Activated T-cell treated with anti-CD3 and anti-CD28 coated beads, Interleukin-2, amount 50 U/mL, for 4 hours (primary cell): ENCODE measurements around the gene CAPN9. TPM values are rescaled to one million over a fixed set of nuclear protein-coding genes. Genes with fewer than 3 reads are reported as not detected.
"Not testable (repeated sequence)": the region's sequence is repeated elsewhere in the genome, so short reads cannot be mapped to it uniquely, and the experiment has no call there.

Experiments
- ATAC-seq, 2 donors: fragments of 200-7000 bp; cut with Tn5 transposase; one replicate each; pipeline ENCODE4 v1.10.0; 2021
- DNase-seq: peaks from one replicate; pipeline ENCODE4 v3.0.0-alpha.2; 2020
- H3K27me3 Mint-ChIP-seq: one replicate; pipeline ENCODE4 v1.8.0; 2021; ENCODE audit warnings: low read depth, mixed read lengths
- H3K36me3 Mint-ChIP-seq: one replicate; pipeline ENCODE4 v1.8.0; 2022; ENCODE audit warnings: mixed read lengths; ENCODE audit not compliant: insufficient read depth
- H3K4me1 Mint-ChIP-seq: one replicate; pipeline ENCODE4 v1.8.0; 2021; ENCODE audit warnings: low read depth, mixed read lengths
- H3K4me3 Mint-ChIP-seq: one replicate; pipeline ENCODE4 v1.8.0; 2021; ENCODE audit warnings: mild to moderate bottlenecking, moderate library complexity, mixed read lengths
- H3K9me3 Mint-ChIP-seq: one replicate; pipeline ENCODE4 v1.8.0; 2021; ENCODE audit warnings: mixed read lengths
- total RNA-seq, 3 donors: library from RNA; stranded (reverse); gene quantifications; one replicate each; pipeline ENCODE4 v1.2.1, GENCODE V29; 2021

CAPN9 gene
- total RNA-seq, 3 donors from 2014 or later = not detected

DNA sequence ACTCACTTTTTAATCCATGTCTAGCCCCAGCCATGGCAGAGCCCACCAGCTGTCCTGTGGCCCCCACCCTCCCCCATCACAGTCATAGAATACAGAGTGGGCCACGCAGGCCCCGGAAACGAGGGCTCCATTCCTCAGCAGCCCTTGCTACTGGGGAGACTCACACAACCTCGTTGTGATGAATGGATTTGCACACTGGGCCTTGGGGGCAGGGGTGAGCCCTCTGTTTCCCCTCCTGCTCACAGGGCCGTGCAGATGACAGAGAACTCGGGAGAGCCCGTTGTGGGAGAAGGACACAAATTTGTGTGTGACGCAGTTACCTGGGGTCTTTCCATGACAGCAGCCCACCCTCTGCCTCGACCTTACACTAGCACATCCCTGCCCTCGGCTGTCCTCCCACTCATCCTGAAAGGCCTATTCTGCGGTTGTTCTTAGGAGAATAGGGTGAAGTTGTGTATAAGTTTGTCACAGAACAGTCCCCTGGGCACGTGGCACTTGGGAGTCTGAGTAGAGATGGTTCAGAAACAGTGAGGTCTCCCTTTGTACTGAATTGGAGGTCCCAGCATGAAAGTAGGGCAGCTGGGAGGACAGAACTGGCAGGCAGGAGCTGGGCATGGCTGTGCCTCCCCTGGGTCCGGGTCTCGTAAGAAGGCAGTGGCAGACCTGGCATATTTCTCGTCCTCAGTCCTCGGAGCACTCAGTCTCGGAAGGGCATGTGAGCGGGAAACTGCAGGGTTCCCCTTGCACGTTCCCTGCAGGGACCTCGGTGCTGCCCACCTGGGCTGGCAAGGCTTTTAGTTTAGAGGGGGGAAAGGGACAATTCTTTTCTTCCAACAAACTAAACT, 40.1 kb upstream of the CAPN9 start:
- DNase-seq = no peak
- Mint-ChIP-seq H3K4me3 (no peak overlapping the region), H3K9me3 (no peaks in the 10 kb centered on the region), H3K36me3 (no peaks in the 10 kb centered on the region), H3K27me3 (peaks cover 6% of the 10 kb centered on the region), H3K4me1 (no peaks in the 10 kb centered on the region)
- no peak for ATAC-seq

DNA sequence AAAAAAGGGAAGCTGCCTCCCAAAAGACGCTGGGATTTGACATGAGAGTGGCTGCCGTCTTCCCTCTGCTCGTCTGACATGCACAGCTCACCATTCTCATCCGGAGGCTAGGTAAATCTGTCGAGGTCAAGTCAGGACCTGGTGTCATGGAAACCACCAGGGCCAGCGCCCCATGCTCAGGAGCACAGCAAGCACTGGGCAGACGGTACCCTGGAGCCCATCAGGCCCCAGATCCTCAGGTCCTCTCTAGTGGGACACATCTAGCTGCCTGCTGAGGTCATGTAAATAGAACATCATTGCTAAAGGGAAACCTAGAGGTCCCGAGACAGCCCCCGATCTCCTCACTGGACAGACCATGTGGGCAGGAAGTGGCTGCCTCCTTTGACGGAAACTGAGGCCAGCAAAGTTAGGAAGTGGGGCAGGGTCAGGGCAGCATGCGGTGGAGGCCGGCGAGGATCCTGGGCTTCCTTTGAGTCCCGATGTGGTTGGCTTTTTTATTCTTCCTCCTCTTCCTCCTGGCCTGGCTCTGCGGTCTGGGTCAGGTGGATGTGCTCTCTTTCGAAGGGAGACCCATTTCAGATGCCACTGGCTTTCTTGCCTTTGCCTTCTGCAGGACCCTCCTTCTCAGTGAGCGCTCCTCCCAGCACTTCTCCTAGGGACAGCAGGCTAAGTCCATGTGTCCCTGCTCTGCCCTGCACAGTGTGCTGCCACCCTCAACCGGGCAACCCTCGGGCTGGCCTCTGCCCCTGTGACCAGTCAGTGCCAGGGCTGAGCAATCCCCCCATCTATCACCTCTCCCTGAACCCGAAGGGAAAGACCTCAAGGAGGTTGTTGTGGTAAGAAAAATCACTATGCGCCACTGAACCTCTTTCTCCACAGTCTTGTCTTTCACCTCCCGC, 39.2 kb upstream of the CAPN9 start:
- H3K36me3 Mint-ChIP-seq = no peaks in the 10 kb centered on the region
- H3K4me1 Mint-ChIP-seq = no peaks in the 10 kb centered on the region
- no peak for DNase-seq
- H3K4me3 Mint-ChIP-seq = no peak overlapping the region
- no peak for ATAC-seq
- H3K9me3 Mint-ChIP-seq = no peaks in the 10 kb centered on the region
- H3K27me3 Mint-ChIP-seq = peaks cover 4% of the 10 kb centered on the region

DNA sequence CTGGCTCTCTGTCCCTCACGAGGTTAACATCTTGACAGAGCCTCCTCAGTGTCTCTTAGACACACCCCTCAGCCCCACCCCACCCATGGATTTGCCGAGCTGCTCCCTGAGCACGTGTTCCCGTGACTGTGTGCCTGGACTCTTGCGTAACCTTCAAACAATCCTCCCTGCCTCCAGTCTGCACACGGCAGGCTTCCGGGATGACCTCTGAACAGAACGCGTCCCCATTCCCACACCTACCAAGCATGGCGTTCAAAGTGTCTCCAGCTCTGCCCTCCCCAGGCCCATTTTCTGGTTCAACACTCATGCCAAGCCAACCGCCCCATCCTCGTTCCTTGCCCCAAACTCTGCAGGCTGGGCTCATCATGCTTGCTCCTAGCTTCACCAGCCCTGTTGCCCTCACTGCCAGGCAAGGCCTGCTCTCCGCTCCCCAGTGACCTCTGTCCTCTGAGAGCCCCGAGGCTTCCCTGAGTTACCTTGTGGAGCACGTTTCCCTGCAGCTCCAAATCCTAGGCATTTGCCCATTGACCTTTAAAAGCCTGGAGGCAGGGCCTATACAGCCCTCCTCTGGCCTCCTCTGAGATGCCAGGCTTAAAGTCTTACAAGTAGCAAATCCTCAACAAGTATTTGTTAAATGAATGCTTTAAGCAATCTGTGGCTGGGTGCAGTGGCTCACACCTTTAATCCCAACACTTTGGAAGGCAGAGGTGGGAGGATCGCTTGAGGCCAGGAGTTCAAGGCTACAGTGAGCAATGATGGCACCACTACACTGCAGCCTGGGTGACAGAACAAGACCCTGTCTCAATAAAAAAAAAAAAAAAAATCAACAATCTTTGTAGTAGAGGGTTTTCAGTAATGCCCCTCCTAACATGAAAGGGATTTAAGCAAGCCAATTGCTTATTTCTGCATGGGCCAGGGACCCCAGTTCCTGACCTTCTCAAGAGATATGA, 38.3 kb upstream of the CAPN9 start:
- no peak for DNase-seq
- Mint-ChIP-seq H3K4me3 (no peak overlapping the region), H3K9me3 (no peaks in the 10 kb centered on the region), H3K36me3 (no peaks in the 10 kb centered on the region), H3K4me1 (no peaks in the 10 kb centered on the region), H3K27me3 (peaks cover 4% of the 10 kb centered on the region)
- ATAC-seq = no peak

DNA sequence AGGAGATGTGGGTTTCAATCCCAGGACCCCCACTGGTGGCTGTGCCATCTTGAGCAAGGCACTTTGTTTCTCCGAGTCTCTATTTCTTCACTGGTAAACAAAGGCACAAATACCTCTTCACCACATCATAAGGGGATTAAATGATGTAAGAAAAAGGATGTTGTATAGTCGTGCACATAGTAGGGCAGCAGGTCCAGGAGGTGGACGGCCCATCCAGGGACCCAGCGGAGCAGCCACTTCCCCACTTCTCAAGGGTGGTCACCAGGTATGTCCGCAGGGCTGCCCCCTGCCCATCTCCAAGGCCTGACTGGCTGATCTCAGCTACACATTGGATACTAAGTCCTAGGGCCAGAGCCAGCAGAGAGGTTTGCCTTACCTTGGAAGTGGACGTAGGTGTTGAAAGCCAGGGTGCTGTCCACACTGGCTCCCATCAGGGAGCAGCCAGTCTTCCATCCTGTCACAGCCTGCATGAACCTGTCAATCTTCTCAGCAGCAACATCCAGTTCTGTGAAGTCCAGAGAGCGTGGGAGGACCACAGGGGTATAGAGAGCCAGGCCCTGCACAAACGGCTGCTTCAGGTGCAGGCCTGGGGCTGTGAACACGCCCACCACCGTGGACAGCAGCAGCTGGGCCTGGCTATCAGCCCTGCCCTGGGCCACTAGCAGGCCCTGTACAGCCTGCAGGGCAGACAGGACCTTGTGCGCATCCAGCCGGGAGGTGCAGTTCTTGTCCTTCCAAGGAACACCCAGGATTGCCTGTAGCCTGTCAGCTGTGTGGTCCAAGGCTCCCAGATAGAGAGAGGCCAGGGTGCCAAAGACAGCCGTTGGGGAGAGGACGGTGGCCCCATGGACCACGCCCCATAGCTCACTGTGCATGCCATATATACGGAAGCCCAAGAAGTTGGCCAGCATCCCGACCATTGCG, 37.3 kb upstream of the CAPN9 start:
- no peak overlapping the region for H3K4me3 Mint-ChIP-seq
- no peaks in the 10 kb centered on the region for H3K9me3 Mint-ChIP-seq
- DNase-seq = no peak
- H3K36me3 Mint-ChIP-seq = no peaks in the 10 kb centered on the region
- H3K27me3 Mint-ChIP-seq = peaks cover 4% of the 10 kb centered on the region
- no peak for ATAC-seq
- no peaks in the 10 kb centered on the region for H3K4me1 Mint-ChIP-seq

DNA sequence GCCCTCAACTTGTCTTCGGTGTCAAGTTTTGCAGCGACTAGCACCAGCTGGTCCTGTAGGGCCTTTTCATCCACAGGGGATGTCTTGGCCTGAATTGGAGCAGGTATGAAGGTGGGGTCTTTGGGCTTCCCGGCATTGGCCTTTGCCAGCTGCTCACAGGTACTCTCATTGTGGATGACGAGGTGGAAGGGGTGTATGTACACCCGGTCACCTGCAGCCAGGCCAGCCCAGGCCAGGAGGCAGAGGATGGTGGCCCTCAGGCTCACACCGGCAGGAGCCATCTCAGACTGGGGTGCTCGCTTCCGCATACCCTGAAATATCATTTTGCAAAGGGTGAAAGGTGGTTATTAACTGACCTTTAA, 36.7 kb upstream of the CAPN9 start:
- DNase-seq (no peak), ATAC-seq (no peak)
- H3K36me3 Mint-ChIP-seq = no peaks in the 10 kb centered on the region
- H3K4me1 Mint-ChIP-seq = no peaks in the 10 kb centered on the region
- H3K4me3 Mint-ChIP-seq = no peak overlapping the region
- H3K9me3 Mint-ChIP-seq = no peaks in the 10 kb centered on the region
- peaks cover 4% of the 10 kb centered on the region for H3K27me3 Mint-ChIP-seq

DNA sequence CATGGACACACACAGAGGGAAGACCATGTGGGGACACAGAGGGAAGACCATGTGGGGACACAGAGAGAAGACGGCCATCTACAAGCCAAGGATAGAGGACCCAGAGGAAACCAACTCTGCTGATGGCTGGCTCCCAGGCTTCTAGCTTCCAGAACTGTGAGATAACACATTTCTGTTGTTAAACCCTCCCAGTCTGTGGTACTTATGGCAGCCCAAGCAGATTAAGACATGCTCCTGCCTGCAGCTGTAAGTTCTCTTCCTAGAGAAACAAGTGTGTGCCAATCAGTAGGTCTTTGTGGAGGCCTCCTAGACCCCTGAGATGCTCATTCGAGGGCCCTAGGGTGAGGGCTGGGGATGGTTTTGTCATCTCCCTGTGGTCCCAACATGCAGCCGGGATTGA, 35.9 kb upstream of the CAPN9 start:
- Mint-ChIP-seq H3K27me3 (peaks cover 4% of the 10 kb centered on the region), H3K36me3 (no peaks in the 10 kb centered on the region), H3K4me3 (no peak overlapping the region), H3K4me1 (no peaks in the 10 kb centered on the region), H3K9me3 (no peaks in the 10 kb centered on the region)
- ATAC-seq (no peak), DNase-seq (no peak)

DNA sequence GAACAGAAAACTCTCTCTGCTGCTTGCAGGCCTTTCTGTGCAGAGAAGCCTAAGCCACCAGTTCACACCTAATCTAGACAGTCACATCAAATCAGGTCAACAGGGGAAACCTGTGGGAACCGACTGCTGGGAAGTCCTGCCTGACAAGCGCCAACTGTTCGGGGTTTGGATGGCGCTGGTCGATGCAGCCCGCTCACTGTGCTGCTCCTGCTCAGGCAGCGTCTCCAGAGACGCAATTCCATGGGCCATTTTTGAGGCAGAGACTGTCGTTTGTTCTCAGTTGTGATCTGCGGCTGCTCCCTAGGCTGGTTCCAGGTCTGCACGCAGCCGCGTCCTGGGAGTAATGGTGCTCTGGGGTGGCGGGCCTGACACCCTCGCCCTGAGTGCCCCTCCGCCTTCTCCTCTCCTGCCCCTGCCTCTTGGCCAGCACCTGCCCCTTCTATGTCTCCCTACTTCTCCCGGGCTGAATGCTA, 34.7 kb upstream of the CAPN9 start:
- H3K4me1 Mint-ChIP-seq = no peaks in the 10 kb centered on the region
- H3K4me3 Mint-ChIP-seq = no peak overlapping the region
- no peak for DNase-seq
- no peak for ATAC-seq
- H3K36me3 Mint-ChIP-seq = no peaks in the 10 kb centered on the region
- peaks cover 4% of the 10 kb centered on the region for H3K27me3 Mint-ChIP-seq
- H3K9me3 Mint-ChIP-seq = peaks cover 4% of the 10 kb centered on the region

DNA sequence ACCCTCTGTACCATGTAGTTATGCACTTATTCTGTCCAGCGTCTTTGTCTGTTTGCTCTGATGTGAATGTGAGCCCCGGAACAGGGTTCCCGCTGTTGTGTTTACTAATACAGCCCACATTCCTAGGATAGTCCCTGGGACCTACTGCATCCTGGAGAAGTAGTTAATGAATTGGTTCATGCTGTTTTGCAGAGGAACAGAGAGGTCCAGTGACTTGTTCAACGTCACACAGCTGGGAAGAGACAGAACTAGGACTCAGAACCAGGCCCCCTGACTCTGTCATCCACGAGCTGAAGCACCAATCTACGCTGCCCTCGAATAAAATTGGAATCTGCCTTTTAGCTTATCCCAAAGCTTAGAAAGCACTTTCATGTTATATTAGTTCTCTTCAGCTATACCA, 34.0 kb upstream of the CAPN9 start:
- Mint-ChIP-seq H3K36me3 (no peaks in the 10 kb centered on the region), H3K4me3 (no peak overlapping the region), H3K27me3 (peaks cover 4% of the 10 kb centered on the region), H3K4me1 (no peaks in the 10 kb centered on the region), H3K9me3 (peaks cover 4% of the 10 kb centered on the region)
- ATAC-seq (no peak), DNase-seq (no peak)

DNA sequence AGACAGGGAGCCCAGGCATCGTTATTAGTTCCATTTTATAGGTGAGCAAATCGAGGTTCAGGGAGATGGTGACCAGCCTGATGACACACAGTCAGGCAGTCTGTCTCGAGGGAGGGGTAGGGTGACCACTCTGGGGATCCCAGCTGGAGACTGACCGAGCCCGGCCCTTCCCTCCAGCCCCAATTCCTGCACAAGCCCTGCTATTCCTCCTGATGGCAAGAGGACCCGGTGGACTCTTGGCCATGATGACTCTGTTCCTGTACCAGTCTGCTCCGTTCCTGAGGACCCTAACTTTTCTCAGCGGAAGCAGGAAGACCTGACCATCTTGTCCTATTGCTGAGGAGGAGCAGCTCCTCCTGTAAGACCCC, 33.7 kb upstream of the CAPN9 start:
- no peaks in the 10 kb centered on the region for H3K36me3 Mint-ChIP-seq
- ATAC-seq (no peak), DNase-seq (no peak)
- no peak overlapping the region for H3K4me3 Mint-ChIP-seq
- H3K27me3 Mint-ChIP-seq = peaks cover 4% of the 10 kb centered on the region
- H3K4me1 Mint-ChIP-seq = no peaks in the 10 kb centered on the region
- H3K9me3 Mint-ChIP-seq = peaks cover 4% of the 10 kb centered on the region

DNA sequence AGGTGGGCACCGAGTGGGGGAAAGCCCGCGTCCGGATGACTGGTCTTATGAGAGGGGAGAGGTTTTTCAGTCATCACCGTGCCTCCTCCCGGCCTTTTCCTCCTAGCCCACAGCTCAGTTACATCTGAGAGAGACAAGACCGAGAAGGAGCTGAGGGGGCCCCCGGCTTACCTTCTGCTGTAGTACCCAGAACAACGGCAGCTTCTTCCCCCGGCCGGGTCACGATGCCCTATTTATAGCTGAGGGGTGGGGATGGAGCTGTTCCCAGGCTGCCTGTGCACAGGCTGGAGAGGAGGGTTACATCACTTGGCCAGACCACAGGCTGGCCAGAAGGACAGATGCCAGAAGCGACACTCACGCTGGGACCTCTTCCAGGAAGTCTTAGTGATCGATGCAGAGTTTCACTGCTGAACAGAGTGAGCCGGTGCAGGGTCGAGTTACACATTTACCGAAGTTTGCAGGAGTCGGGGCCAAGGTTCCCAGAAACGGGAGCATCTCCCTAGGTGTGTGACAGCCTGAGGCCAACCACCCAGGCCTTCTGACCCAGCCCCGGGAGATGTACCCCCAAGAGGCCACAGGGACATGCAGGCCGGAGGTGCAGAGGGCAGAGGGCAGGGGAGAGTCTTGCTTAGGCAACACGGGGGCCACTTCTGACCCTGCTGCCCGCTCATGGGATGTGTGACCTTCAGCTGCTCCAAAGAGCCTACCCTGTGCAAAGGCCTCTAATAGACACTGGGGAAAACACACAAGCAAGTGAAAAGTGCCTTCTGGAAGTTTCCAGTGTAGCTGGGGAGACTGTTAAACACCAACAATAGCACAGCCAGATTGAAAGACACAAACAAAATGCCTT, 33.0 kb upstream of the CAPN9 start, which contains the start of gene AGT:
AGT (minus strand) TSS at position 208 of the 850 bp plus-strand sequence. CDS start 3,299 bp downstream, outside the sequence.
- no peak within 1 kb of the TSS for H3K4me3 Mint-ChIP-seq
- H3K27me3 Mint-ChIP-seq = no peaks in the 10 kb centered on the region
- H3K4me1 Mint-ChIP-seq = no peaks in the 10 kb centered on the region
- no peak for DNase-seq
- no peak for ATAC-seq
- H3K36me3 Mint-ChIP-seq = no peaks in the 10 kb centered on the region
- H3K9me3 Mint-ChIP-seq = peaks cover 4% of the 10 kb centered on the region

DNA sequence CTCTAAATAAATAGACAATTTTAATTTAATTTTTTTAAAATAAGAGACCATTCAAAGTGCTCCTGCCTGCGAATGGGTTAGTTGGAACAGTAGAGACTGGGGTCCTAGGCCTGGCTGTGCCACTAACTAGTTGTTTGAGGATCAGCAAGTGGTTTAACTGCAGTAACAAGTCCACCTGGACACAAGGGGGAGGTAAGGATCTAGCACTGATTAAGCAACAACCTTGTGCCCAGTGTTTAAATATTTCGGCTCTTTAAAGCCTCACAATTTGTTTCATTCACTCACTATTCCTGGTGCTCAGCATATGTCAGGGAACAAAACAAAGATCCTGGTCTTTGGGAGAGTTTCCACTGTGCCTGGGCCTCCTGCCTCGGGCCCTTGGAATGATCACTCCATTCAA, 31.7 kb upstream of the CAPN9 start:
- no peak for DNase-seq
- Mint-ChIP-seq H3K9me3 (peaks cover 4% of the 10 kb centered on the region), H3K27me3 (no peaks in the 10 kb centered on the region), H3K4me1 (no peaks in the 10 kb centered on the region), H3K4me3 (no peak overlapping the region), H3K36me3 (no peaks in the 10 kb centered on the region)
- ATAC-seq = no peak

DNA sequence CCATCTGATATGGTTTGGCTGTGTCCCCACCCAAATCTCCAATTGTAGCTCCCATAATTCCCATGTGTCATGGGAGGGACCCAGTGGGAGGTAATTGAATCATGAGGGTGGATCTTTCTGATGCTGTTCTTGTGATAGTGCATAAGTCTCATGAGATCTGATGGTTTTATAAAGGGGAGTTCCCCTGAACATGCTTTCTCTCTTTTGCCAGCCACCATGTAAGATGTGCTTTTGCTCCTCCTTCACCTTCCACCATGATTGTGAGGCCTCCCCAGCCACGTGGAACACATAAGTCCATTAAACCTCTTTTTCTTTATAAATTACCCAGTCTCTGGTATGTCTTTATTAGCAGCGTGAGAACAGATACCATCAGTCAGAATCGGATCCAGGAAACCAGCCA, 30.7 kb upstream of the CAPN9 start:
- not testable (repeated sequence) for H3K4me3 Mint-ChIP-seq, H3K4me1 Mint-ChIP-seq, ATAC-seq, H3K36me3 Mint-ChIP-seq, DNase-seq, H3K9me3 Mint-ChIP-seq, H3K27me3 Mint-ChIP-seq
